ENCODE results near the gene LPP. TPM values are rescaled to one million over a fixed set of nuclear protein-coding genes. Genes with fewer than 3 reads are reported as not detected.

Gene LPP
- total and polyA plus RNA-seq, 2 of the 13 experiments (the other 11 are each of a cell fraction or from before 2014, with no cell fraction given) = 19.2 to 29.9 TPM

DNA sequence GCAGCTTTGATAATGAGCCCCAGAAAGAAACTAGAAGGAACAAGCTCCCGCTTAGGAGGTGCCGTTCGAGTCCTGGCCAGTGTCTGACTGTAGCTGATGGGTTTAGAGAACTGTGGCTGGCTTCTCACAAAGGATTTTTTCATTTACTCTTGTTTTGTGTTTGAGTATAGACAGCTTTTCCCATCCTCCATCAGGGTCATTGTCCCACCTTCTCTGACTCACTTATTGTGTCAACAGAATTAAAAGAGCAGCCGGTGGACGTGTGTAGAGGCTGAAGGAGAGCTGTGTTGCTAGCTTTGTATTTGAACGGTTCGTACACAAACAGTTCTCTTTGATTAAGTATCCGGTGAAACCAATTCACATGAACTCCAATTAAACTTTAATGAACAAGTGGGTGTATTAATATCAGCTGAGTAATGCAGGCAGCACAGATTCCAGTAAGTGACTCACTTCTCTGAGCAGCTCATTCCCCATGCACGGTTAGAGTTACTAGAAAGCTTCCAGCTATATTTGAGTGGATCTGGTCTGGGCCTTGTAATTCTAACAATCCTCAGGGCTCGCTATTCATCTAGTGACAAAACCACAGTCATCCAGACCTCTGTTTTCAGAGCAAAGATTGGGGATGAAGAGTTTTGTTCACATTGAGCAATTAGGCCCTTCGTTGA lies 141.0 kb downstream of the LPP start (continued):
- TF ChIP-seq, protein P1, sequence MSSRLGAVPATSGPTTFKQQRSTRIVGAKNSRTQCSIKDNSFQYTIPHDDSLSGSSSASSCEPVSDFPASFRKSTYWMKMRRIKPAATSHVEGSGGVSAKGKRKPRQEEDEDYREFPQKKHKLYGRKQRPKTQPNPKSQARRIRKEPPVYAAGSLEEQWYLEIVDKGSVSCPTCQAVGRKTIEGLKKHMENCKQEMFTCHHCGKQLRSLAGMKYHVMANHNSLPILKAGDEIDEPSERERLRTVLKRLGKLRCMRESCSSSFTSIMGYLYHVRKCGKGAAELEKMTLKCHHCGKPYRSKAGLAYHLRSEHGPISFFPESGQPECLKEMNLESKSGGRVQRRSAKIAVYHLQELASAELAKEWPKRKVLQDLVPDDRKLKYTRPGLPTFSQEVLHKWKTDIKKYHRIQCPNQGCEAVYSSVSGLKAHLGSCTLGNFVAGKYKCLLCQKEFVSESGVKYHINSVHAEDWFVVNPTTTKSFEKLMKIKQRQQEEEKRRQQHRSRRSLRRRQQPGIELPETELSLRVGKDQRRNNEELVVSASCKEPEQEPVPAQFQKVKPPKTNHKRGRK (CRISPR knock-in tag; IDR thresholded peaks at IDR 0.05) = no peak
- TF ChIP-seq MIXL1 (CRISPR knock-in tag; IDR thresholded peaks at IDR 0.05) (peak; percentile 98), MXI1 (IDR thresholded peaks at IDR 0.05; ENCODE audit: borderline replicate concordance, low read depth, low read length) (peak; percentile 50; the same call in 1 of the 3 replicates), NFRKB (IDR thresholded peaks at IDR 0.05) (no peak), RFXANK (CRISPR knock-in tag; IDR thresholded peaks at IDR 0.05) (no peak), ZFAT (CRISPR knock-in tag; conservative IDR thresholded peaks at IDR 0.05) (no peak), HMGA1 (CRISPR knock-in tag; conservative IDR thresholded peaks at IDR 0.05) (no peak), ISL2 (CRISPR knock-in tag; IDR thresholded peaks at IDR 0.05) (peak; percentile 95), MED13 (CRISPR knock-in tag; IDR thresholded peaks at IDR 0.05) (peak; percentile 93), PRPF4 (IDR thresholded peaks at IDR 0.05; ENCODE audit: low read depth, low read length, poor library complexity, severe bottlenecking) (no peak), ZNF740 (CRISPR knock-in tag; IDR thresholded peaks at IDR 0.05) (no peak), ZNF543 (CRISPR knock-in tag; IDR thresholded peaks at IDR 0.05) (0 out of 2 replicates have a peak, but pooled peaks have one; percentile 27), ZNF619 (CRISPR knock-in tag; IDR thresholded peaks at IDR 0.05) (no peak), NCOA2 (CRISPR knock-in tag; IDR thresholded peaks at IDR 0.05) (peak; percentile 98), GMEB1 (CRISPR knock-in tag; IDR thresholded peaks at IDR 0.05; ENCODE audit: borderline replicate concordance) (peak; percentile 31; the same call in 1 of the 2 replicates), ZNF841 (CRISPR knock-in tag; IDR thresholded peaks at IDR 0.05; ENCODE audit: borderline replicate concordance) (no peak), MBD4 (IDR thresholded peaks at IDR 0.05; ENCODE audit: borderline replicate concordance, low read length) (peak; percentile 94), CREM (IDR thresholded peaks at IDR 0.05) (peak; percentile 94), CREM (CRISPR knock-in tag; IDR thresholded peaks at IDR 0.05) (no peak), ZFP62 (CRISPR knock-in tag; IDR thresholded peaks at IDR 0.05) (no peak), ATF7-NPFF (CRISPR knock-in tag; IDR thresholded peaks at IDR 0.05; ENCODE audit: low read depth) (no peak), KLF16 (CRISPR knock-in tag; IDR thresholded peaks at IDR 0.05) (peak in 1 of 2 experiments; percentile 84; a peak in 2 of 4 replicates)
- TF ChIP-seq, protein P2, sequence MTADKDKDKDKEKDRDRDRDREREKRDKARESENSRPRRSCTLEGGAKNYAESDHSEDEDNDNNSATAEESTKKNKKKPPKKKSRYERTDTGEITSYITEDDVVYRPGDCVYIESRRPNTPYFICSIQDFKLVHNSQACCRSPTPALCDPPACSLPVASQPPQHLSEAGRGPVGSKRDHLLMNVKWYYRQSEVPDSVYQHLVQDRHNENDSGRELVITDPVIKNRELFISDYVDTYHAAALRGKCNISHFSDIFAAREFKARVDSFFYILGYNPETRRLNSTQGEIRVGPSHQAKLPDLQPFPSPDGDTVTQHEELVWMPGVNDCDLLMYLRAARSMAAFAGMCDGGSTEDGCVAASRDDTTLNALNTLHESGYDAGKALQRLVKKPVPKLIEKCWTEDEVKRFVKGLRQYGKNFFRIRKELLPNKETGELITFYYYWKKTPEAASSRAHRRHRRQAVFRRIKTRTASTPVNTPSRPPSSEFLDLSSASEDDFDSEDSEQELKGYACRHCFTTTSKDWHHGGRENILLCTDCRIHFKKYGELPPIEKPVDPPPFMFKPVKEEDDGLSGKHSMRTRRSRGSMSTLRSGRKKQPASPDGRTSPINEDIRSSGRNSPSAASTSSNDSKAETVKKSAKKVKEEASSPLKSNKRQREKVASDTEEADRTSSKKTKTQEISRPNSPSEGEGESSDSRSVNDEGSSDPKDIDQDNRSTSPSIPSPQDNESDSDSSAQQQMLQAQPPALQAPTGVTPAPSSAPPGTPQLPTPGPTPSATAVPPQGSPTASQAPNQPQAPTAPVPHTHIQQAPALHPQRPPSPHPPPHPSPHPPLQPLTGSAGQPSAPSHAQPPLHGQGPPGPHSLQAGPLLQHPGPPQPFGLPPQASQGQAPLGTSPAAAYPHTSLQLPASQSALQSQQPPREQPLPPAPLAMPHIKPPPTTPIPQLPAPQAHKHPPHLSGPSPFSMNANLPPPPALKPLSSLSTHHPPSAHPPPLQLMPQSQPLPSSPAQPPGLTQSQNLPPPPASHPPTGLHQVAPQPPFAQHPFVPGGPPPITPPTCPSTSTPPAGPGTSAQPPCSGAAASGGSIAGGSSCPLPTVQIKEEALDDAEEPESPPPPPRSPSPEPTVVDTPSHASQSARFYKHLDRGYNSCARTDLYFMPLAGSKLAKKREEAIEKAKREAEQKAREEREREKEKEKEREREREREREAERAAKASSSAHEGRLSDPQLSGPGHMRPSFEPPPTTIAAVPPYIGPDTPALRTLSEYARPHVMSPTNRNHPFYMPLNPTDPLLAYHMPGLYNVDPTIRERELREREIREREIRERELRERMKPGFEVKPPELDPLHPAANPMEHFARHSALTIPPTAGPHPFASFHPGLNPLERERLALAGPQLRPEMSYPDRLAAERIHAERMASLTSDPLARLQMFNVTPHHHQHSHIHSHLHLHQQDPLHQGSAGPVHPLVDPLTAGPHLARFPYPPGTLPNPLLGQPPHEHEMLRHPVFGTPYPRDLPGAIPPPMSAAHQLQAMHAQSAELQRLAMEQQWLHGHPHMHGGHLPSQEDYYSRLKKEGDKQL (CRISPR knock-in tag; IDR thresholded peaks at IDR 0.05; ENCODE audit: low read depth) = peak; percentile 90
